Cardiac septum (tissue), 1 donor: Measurements from ENCODE around the gene ARHGAP28. TPM values are rescaled to one million over a fixed set of nuclear protein-coding genes. Genes with fewer than 3 reads are reported as not detected.
"Not testable (repeated sequence)": the region's sequence is repeated elsewhere in the genome, so short reads cannot be mapped to it uniquely, and the experiment has no call there.

Experiments
- DNase-seq: peaks from one replicate; pipeline ENCODE4 v3.0.0-alpha.2; 2020; ENCODE audit warnings: low spot score
- intact Hi-C: fragments of 100-400 bp; cut with DNase I; formaldehyde crosslinking; loops from one replicate; pipeline ENCODE4 v1.14.0; 2022
- total RNA-seq: library from RNA; stranded (reverse); fragmentation: NEBNext Ultra II Directional; extraction: Animal tissue kit (Norgen Biotek cat#: 25700); gene quantifications from one replicate; pipeline ENCODE4 v1.2.1, GENCODE V29; 2021
- donor health status: DM: no; HTN: no; CAD: no.

The ARHGAP28 gene
- total RNA-seq, 1 donor from 2014 or later, result 2.1 TPM

- intact Hi-C loops, result loop anchor here (10.0 kb wide), 2 partner anchors 158 to 1008 kb away; partner anchors contain the start of gene ARHGAP28
Measured at GRCh38 chr18:6882401-6882800, 152.9 kb downstream of the ARHGAP28 start.

GRCh38 chr18:6885006-6885481 lies 155.5 kb downstream of the ARHGAP28 start:
- no peak for DNase-seq
- intact Hi-C loops, result loop anchor here (10.0 kb wide), 2 partner anchors 160 to 1010 kb away; partner anchors contain the start of gene ARHGAP28

More at GRCh38 chr18:6882401-6882800, 152.9 kb downstream of the ARHGAP28 start:
- no peak for DNase-seq

GRCh38 chr18:6885992-6886796 lies 156.7 kb downstream of the ARHGAP28 start:
- intact Hi-C loops, result loop anchor here (2.0 to 10.0 kb wide), 3 partner anchors 161 to 1011 kb away; partner anchors contain the start of gene ARHGAP28
- DNase-seq, result no peak

GRCh38 chr18:6886797-6887330 lies 157.3 kb downstream of the ARHGAP28 start:
- intact Hi-C loops, result loop anchor here (2.0 to 10.0 kb wide), 3 partner anchors 162 to 1012 kb away; partner anchors contain the start of gene ARHGAP28
- DNase-seq, result no peak

- no peak for DNase-seq
- intact Hi-C loops, result no loop called here
Measured at GRCh38 chr18:6891788-6892187, 162.3 kb downstream of the ARHGAP28 start.

GRCh38 chr18:6901286-6901926 lies 171.9 kb downstream of the ARHGAP28 start:
- no peak for DNase-seq
- intact Hi-C loops, result no loop called here

GRCh38 chr18:6917072-6917471 lies 187.6 kb downstream of the ARHGAP28 start:
- DNase-seq, result no peak
- intact Hi-C loops, result no loop called here

GRCh38 chr18:6920099-6920955 lies 190.8 kb downstream of the ARHGAP28 start:
- intact Hi-C loops, result loop anchor here (5.0 kb wide), 1 partner anchor 257 kb away; no protein-coding TSS in a partner anchor
- DNase-seq, result no peak

- DNase-seq, result no peak
- intact Hi-C loops, result loop anchor here (5.0 kb wide), 1 partner anchor 256 kb away; no protein-coding TSS in a partner anchor
Measured at GRCh38 chr18:6921571-6921970, 192.1 kb downstream of the ARHGAP28 start.

GRCh38 chr18:6923220-6923619 lies 193.7 kb downstream of the ARHGAP28 start:
- intact Hi-C loops, result loop anchor here (5.0 kb wide), 1 partner anchor 254 kb away; no protein-coding TSS in a partner anchor

GRCh38 chr18:6927153-6927552 lies 197.6 kb downstream of the ARHGAP28 start:
- intact Hi-C loops, result no loop called here
- no peak for DNase-seq

More at GRCh38 chr18:6923220-6923619, 193.7 kb downstream of the ARHGAP28 start:
- DNase-seq, result no peak

- no peak for DNase-seq
- intact Hi-C loops, result no loop called here
Measured at GRCh38 chr18:6928359-6928758, 198.8 kb downstream of the ARHGAP28 start.

GRCh38 chr18:6929370-6930102 lies 200.0 kb downstream of the ARHGAP28 start:
- DNase-seq, result no peak
- intact Hi-C loops, result no loop called here

GRCh38 chr18:6934859-6935258 lies 205.3 kb downstream of the ARHGAP28 start:
- intact Hi-C loops, result no loop called here
- DNase-seq, result no peak

- intact Hi-C loops, result no loop called here
Measured at GRCh38 chr18:6938003-6938402, 208.5 kb downstream of the ARHGAP28 start.

GRCh38 chr18:6938403-6938802 lies 208.9 kb downstream of the ARHGAP28 start:
- intact Hi-C loops, result not testable (repeated sequence)

More at GRCh38 chr18:6938003-6938402, 208.5 kb downstream of the ARHGAP28 start:
- no peak for DNase-seq

GRCh38 chr18:6939972-6940371 lies 210.5 kb downstream of the ARHGAP28 start:
- intact Hi-C loops, result no loop called here
- no peak for DNase-seq

More at GRCh38 chr18:6938403-6938802, 208.9 kb downstream of the ARHGAP28 start:
- not testable (repeated sequence) for DNase-seq

- intact Hi-C loops, result no loop called here
Measured at GRCh38 chr18:6940451-6940850, 210.9 kb downstream of the ARHGAP28 start.

More at GRCh38 chr18:6940451-6940850, 210.9 kb downstream of the ARHGAP28 start:
- no peak for DNase-seq
